ENCODE measurements around the gene IDI2.
A peak's percentile ranks its signal among the peaks of the same experiment; 100 is the strongest.
"Not testable (repeated sequence)": the region's sequence is repeated elsewhere in the genome, so short reads cannot be mapped to it uniquely, and the experiment has no call there.

Gene IDI2

GRCh38 chr10:1025683-1026082 lies at the start of gene IDI2:
Gene IDI2 (minus strand): TSS chr10:1025859. CDS start chr10:1024723, 1,136 bp downstream.
- DNase-seq: no peak

DNA sequence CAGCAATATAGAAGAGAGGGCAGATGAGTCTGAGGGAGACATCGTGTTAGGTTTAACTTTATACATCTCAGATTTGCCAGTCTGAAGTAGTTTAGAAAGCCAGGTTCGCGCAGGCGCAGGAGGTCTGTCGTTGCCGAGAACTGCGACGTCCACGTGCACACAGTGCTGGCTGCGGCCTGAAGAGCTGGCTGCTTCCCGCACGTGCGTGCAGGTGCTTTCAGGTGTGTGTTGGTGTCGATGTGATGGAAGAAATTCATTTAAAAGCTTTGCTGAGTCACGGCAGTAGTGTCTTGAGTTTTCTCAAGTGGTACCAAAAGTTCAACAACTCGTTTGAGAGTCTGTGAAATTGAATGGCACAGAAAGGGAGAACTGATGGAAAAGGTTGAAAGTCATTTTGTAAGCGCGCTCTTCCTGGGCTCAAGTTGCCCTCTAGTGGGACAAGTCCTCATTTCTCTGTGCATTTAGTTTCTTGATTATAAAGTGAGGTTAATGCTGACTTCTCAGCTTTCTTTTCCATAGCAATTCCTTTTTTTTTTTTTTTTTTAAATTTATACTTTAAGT lies 49.2 kb upstream of the IDI2 start:
- DNase-seq: no peak

DNA sequence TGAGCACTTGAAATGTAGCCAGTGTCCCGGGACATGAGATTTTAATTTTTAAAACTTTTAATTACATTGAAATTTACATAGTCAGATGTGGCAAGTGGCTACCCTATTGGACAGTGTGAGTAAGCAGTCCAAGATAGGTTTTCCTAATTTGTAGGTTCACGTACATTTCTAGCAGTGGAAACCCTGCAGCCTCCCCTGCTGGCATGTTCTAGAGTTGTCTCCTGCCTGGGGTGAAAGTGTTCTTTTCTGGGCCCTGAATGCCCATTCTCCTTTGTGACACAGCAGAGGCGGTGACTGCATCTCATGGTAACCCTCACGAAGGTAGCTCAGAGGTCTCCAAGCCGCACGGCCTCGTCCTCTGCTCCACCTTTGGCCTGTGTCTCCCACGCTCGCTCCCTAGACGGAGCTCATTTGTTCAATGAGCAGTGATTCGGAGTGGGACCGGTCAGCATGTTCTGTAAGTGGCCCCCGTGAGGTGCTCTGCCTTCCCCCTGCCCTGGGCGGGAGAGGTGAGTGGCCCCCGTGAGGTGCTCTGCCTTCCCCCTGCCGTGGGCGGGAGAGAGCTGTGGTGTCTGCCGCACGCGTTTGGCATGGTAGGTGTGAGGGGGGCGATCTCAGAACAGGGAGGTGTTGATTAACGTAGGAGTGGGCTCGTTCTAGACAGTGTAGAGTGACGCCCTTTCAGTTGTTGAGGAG lies 48.5 kb upstream of the IDI2 start:
- no peak for DNase-seq

DNA sequence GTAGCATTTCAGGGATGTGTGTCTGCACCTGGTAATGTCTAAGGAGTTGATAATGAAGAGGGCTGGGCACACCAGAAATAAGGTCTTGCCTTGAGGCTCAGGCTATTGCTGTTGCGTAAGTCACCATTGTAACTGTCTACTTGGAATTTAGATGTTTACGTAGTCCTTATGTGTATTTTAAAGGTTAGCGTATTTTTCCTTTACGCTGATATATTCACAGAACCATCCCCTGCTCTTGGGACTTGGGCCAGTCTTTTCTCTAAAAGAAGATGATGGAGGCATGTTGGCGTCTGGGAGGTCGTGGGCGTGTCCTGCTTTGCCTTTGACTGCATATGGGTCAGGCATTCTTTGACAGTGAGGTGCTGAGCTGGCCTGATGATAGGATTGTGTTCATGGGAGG lies 45.3 kb upstream of the IDI2 start:
- no peak for DNase-seq

DNA sequence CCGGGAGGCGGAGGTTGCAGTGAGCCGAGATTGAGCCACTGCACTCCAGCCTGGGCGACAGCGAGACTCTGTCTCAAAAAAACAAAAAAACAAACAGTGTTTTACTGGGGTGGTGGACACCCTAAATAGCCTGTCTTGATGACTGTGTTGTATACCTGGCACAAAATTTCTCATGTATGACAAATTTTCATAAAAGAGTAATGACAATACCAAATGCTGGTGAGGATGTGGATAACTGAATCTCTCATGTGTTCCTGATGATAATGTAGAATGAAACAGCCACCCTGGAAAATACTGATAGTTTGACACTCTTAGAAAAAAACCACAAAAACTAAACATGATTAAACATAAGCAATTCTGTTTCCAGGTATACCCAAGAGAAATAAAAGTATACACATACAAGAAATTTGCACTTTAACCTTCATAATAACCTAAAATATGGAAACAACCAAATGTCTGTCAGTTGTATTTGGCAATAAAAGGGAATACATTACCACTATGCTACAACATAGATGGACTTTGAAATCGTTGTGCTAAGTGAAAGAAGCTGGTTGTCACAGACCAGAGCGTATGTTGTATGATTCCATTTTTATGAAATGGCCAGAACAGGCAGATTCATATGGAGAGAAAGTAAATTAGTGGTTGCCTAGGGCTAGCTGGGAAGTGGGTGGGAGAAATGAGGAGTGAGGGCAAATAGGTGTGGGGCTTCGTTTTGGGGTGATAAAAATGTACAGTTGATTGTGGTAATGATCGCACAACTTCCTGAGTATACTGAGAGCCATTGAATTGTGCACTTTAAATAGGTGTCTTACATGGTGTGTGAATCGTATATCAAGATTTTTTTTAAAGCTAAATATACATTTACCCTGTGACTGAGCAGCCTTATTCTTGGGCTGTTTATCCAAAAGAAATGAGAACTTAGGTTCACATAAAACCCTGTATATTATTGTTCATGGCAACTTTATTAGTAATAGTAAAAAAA lies 43.0 kb upstream of the IDI2 start:
- no peak for DNase-seq

DNA sequence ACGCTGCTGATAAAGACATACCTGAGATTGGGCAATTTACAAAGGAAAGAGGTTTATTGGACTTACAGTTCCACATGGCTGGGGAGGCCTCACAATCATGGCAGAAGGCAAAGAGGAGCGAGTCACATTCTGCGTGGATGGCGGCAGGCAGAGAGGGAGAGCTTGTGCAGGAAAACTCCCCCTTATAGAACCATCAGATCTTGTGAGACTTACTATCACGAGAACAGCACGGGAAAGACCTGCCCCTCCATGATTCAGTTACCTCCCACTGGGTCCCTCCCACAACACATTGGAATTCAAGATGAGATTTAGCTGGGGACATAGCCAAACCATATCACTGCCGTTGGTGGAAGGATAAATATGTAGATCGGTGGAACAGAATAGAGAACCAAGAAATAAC lies 41.1 kb upstream of the IDI2 start:
- not testable (repeated sequence) for DNase-seq

GRCh38 chr10:1064964-1065247 lies 39.2 kb upstream of the IDI2 start:
- DNase-seq: no peak

DNA sequence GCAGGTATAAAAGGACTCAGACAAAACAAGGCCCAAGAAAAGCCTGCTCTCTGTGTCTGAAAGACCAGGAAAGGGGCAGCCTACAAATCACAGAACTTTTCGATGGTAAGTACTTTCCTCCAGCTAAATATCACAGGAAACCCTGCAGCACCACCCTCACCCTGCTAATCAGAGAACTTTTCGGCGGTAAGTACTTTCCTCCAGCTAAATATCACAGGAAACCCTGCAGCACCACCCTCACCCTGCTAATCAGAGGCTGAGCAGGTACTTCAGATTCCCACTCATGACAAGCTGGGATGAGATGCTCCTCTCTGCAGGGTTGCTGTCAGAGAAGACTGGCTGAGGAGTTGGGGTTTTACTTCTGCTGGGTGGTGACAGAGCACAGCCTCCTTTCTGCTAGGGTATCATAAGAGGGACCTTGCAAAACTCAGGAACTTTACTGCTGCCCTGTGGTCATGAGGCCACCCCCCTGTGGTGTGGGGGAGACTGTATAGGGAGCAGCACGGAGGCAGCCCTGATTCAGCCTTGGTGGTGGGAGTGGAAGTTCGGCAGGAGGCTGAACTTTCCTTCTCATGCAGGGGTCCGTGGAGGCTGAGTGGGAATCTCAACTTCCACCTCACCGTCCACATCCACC lies 37.7 kb upstream of the IDI2 start:
- no peak for DNase-seq

DNA sequence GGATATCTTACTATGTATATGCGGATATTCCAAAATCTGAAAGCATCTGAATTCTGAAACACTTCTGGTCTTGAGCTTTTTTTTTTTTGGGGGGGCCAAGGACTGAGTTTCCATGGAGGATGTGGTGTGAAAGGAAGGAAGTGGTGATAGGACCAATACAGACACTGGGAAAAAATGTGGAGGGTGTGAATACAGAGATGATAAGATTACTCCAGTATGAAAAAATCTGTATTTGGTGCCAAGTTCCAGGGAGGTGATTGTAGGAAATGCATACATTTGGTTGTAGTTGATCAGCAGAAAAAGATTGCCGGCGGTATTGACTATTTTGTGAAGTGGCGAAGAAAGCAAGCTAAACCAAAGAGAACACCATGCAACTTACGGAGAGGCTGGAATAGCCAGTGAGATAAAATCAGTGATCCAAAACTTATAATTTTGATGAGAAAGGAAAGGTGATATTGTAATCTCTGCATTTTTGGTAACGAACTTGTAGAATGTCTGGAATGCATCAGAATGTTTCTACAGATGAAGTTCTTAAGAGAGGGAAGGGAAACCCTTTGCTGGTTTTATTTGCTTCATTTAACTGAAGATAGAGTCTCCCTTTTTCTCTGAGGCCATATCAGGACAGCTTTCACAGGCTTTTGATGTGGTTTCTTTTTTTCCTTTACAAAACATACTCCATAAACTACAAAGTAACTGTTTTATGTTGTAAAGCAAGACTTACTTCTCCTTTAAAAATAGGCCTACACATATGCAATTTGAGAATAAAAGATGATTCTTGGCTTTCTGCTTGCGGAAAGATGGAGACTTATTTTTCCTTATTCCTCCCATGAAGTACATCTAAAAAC lies 36.5 kb upstream of the IDI2 start:
- no peak for DNase-seq

DNA sequence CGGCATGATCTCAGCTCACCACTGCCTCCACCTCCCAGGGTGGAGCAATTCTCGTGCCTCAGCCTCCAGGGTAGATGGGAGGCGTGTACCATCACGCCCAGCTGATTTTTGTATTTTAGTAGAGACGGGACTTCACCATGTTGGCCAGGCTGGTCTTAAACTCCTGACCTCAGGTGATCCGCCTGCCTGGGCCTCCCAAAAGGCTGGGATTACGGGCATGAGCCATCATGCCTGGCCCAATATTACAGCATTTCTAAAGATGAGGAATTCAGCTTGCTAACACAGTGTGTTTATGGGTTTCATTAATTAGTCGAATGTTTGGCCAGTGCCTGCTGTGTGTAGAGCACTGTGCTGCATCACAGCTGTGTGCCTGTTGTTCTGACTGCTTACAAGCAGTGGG lies 34.2 kb upstream of the IDI2 start:
- no peak for DNase-seq

- DNase-seq: no peak
These were observed 32.4 kb upstream of the IDI2 start for GRCh38 chr10:1058017-1058416.

GRCh38 chr10:1057106-1057657 lies 31.5 kb upstream of the IDI2 start:
- DNase-seq: no peak

- peak; percentile 84 for DNase-seq
These were observed 30.9 kb upstream of the IDI2 start, which contains the start of gene WDR37 for GRCh38 chr10:1056326-1057105. Gene WDR37 (plus strand): TSS chr10:1056385. CDS start chr10:1072156, 15,771 bp downstream.

- DNase-seq: no peak
These were observed 29.0 kb upstream of the IDI2 start for GRCh38 chr10:1054684-1055083.

- DNase-seq: no peak
These were observed 24.9 kb upstream of the IDI2 start for GRCh38 chr10:1050554-1050953.

DNA sequence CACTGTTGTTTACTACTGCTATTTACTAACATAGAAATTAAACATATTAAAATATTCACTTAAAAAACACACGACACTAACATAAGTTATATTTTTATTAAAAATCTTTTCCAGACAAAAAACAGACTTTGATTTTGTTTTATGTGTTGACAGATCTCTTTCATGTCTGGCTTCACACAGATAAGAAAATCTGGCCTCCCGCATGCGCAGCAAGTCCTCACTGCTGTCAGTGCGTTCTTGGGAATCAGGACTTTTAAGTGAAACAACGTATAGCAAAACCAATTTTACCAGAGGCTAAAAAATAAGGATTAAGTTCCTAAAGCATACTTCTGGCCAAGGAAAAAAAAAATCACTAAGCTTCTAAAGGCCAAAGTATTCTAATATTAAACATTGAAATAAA lies 24.5 kb upstream of the IDI2 start:
- no peak for DNase-seq

GRCh38 chr10:1049425-1049958 lies 23.8 kb upstream of the IDI2 start:
- no peak for DNase-seq

DNA sequence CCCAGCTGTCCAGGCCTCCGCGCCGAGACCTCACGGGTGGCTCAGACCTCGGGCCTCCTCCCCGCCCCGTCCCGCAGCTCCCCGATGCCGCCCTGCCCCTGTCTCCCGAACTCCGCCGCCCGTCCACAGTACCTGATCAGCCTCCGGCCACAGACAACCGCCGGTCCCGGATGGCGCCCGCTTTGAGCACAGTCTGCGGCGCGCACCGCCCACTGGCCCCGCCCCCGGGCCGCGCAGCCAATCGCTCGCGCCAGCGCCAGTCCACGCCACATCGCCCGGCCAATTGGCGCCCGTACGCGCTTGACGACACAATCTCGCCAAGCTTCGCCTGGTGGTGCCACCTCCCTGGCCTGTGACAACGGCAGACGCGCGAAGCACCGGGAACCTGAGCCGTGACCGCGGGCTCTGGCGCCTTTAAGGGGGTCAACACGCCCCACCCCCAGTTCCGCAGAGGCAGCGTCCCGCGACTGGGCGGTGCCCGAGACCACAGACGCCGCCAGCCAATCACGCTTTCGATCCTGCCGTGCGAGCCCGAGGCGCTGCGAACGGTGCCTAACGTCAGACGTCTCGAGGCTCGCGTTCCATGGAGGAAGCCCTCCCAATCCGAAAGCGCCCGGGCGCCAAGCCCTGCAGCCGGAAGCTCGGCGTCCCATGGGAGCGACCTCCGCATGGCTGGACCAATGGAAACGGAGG lies 23.2 kb upstream of the IDI2 start, which contains the start of gene IDI1:
Gene IDI1 (minus strand): TSS at position 388 of the 693 bp plus-strand sequence. CDS start 116 bp downstream, at position 272.
- peak; percentile 97 for DNase-seq

DNA sequence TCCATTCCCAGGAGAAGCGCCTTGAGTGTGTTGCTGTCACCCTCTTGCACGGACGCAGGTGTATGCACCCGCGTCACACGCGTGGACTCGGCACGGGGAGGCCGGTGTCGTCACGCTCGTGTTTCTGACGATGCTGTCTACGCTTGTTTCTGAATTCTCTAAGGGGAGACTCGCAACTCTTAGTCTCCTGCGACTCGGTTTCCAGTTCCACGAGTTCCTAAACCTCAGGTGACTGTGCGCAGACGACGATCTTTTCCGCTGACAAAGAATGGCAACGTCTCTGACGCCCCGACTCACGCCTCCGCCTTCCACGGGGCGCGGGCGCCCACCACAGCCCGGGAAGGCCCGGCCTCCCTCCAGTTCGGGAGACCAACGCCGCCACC lies 22.7 kb upstream of the IDI2 start:
- DNase-seq: peak; percentile 77

- peak; percentile 51 for DNase-seq
These were observed 22.3 kb upstream of the IDI2 start for GRCh38 chr10:1047937-1048336.

Measured in midbrain (tissue), 1 donor.